GM21619 (cell line): ENCODE results near the gene DHCR24.
"Not testable (repeated sequence)": the region's sequence is repeated elsewhere in the genome, so short reads cannot be mapped to it uniquely, and the experiment has no call there.

Source experiments
- ATAC-seq: cut with Tn5 transposase; IDR thresholded peaks from one replicate; pipeline ENCODE4 v1.9.1; 2021; ENCODE audit not compliant: unreplicated experiment

DHCR24 gene

GRCh38 chr1:54886724-54887664, at the start of gene DHCR24:
TSS of gene DHCR24 (minus strand) at chr1:54887195. CDS start at chr1:54887119, 76 bp downstream.
- ATAC-seq = peak; percentile 89

GRCh38 chr1:54936791-54937190, 49.8 kb upstream of the DHCR24 start:
- no peak for ATAC-seq

- ATAC-seq = no peak
Observed at GRCh38 chr1:54934869-54935268, 47.9 kb upstream of the DHCR24 start.

- not testable (repeated sequence) for ATAC-seq
Observed at GRCh38 chr1:54934081-54934480, 47.1 kb upstream of the DHCR24 start.

- ATAC-seq = no peak
Observed at GRCh38 chr1:54931275-54931840, 44.4 kb upstream of the DHCR24 start.

GRCh38 chr1:54929700-54930099, 42.7 kb upstream of the DHCR24 start:
- ATAC-seq = no peak

- no peak for ATAC-seq
Observed at GRCh38 chr1:54928327-54928726, 41.3 kb upstream of the DHCR24 start.

- no peak for ATAC-seq
Observed at GRCh38 chr1:54927472-54928240, 40.7 kb upstream of the DHCR24 start.

GRCh38 chr1:54926970-54927369, 40.0 kb upstream of the DHCR24 start:
- no peak for ATAC-seq

- no peak for ATAC-seq
Observed at GRCh38 chr1:54922921-54923421, 36.0 kb upstream of the DHCR24 start.

GRCh38 chr1:54922040-54922761, 35.2 kb upstream of the DHCR24 start:
- ATAC-seq = no peak

GRCh38 chr1:54919367-54920359, 32.7 kb upstream of the DHCR24 start:
- ATAC-seq = no peak

GRCh38 chr1:54911076-54911475, 24.1 kb upstream of the DHCR24 start:
- ATAC-seq = not testable (repeated sequence)

GRCh38 chr1:54906586-54906985, 19.6 kb upstream of the DHCR24 start:
- no peak for ATAC-seq

- no peak for ATAC-seq
Observed at GRCh38 chr1:54904476-54905048, 17.6 kb upstream of the DHCR24 start.

- no peak for ATAC-seq
Observed at GRCh38 chr1:54894271-54894670, 7.3 kb upstream of the DHCR24 start.

GRCh38 chr1:54892586-54892985, 5.6 kb upstream of the DHCR24 start:
- ATAC-seq = no peak

GRCh38 chr1:54889132-54889725, 2.2 kb upstream of the DHCR24 start:
- no peak for ATAC-seq
